Measurements from ENCODE around the gene NDNF.

The NDNF gene

DNA sequence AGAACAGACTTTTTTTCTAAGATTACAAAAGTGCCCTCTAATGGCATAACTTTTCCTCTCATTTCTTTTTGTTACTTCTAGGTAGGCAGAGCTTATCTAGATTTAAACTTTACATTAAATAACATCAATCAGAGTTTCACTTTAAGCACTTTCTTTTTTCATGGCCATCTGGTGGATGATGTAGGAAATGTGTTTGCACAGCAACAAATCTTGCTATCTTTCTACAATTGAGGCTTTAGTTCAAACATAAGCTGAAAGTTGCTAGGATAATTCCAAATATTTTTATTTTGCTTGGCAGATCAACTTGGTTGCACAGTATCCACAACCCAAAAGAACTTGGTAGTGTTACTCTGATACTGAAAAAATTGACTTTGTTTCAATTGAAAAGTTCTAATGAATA lies 22.0 kb downstream of the NDNF start (continued):
- TF ChIP-seq ZNF404 (tag by site-specific recombination; IDR thresholded peaks at IDR 0.05) (no peak), ZNF514 (tag by site-specific recombination; IDR thresholded peaks at IDR 0.05) (no peak)

GRCh38 chr4:121049072-121049599 lies 23.2 kb downstream of the NDNF start:
- 0 out of 2 replicates have a peak, but pooled peaks cover 3% of the 10 kb centered on the region for H3K4me1 ChIP-seq (ENCODE audit: control insufficient read depth, insufficient read depth, low read length)
- no peak for TF ChIP-seq TCF7L2 (IDR thresholded peaks at IDR 0.05; ENCODE audit: borderline replicate concordance, low read depth, low read length)
- no peak for TF ChIP-seq ZNF423 (tag by site-specific recombination; IDR thresholded peaks at IDR 0.05)
- TF ChIP-seq ZNF488 (tag by site-specific recombination; IDR thresholded peaks at IDR 0.05) = no peak
- no peak for TF ChIP-seq FEZF1 (tag by site-specific recombination; IDR thresholded peaks at IDR 0.05)
- no peak for TF ChIP-seq ZNF292 (tag by site-specific recombination; IDR thresholded peaks at IDR 0.05; ENCODE audit: borderline replicate concordance, low read depth)
- TF ChIP-seq ZNF140 (tag by site-specific recombination; IDR thresholded peaks at IDR 0.05) = no peak
- H3K27ac ChIP-seq (ENCODE audit: extremely low read depth, low read depth, low read length) = no peak overlapping the region
- ChIA-PET CTCF (interaction anchor here (0.9 kb wide), 1 partner anchor 90 kb away, joined by 3 read pairs; no protein-coding TSS in a partner anchor), POLR2A (no interaction called here)
- no peaks in the 10 kb centered on the region for H3K36me3 ChIP-seq (ENCODE audit: control insufficient read depth in 2 of 2, insufficient read depth in 1 of 2, low read length in 2 of 2)
- no peaks in the 10 kb centered on the region for H3K9me3 ChIP-seq (ENCODE audit: control insufficient read depth, insufficient read depth, low read depth, low read length)
- no peak overlapping the region for H3K4me3 ChIP-seq (ENCODE audit: low read depth, low read length)

- no peak overlapping the region for H3K4me3 ChIP-seq (ENCODE audit: low read depth, low read length)
- TF ChIP-seq ZNF274 (IDR thresholded peaks at IDR 0.05; ENCODE audit: low read length) = no peak
- TF ChIP-seq ZNF274 (tag by site-specific recombination; IDR thresholded peaks at IDR 0.05; ENCODE audit: borderline replicate concordance) = no peak
- no peak for TF ChIP-seq YY2 (tag by site-specific recombination; IDR thresholded peaks at IDR 0.05)
- TF ChIP-seq ZNF138 (tag by site-specific recombination; IDR thresholded peaks at IDR 0.05; ENCODE audit: borderline replicate concordance) = no peak
- TF ChIP-seq ZNF211 (tag by site-specific recombination; IDR thresholded peaks at IDR 0.05; ENCODE audit: low read depth) = no peak
- ChIA-PET CTCF (interaction anchor here (1.0 kb wide), 1 partner anchor 14 kb away, joined by 3 read pairs; no protein-coding TSS in a partner anchor), POLR2A (no interaction called here)
- no peaks in the 10 kb centered on the region for H3K9me3 ChIP-seq (ENCODE audit: control insufficient read depth, insufficient read depth, low read depth, low read length)
- no peaks in the 10 kb centered on the region for H3K36me3 ChIP-seq (ENCODE audit: control insufficient read depth in 2 of 2, insufficient read depth in 1 of 2, low read length in 2 of 2)
- 0 out of 2 replicates have a peak, but pooled peaks cover 3% of the 10 kb centered on the region for H3K4me1 ChIP-seq (ENCODE audit: control insufficient read depth, insufficient read depth, low read length)
- H3K27ac ChIP-seq (ENCODE audit: extremely low read depth, low read depth, low read length) = no peak overlapping the region
Observed at GRCh38 chr4:121048165-121048564, 24.2 kb downstream of the NDNF start.

- POLR2A ChIA-PET = no interaction called here
- H3K27ac ChIP-seq (ENCODE audit: extremely low read depth, low read depth, low read length) = no peak overlapping the region
Observed at GRCh38 chr4:121041307-121042090, 30.8 kb downstream of the NDNF start.

More at GRCh38 chr4:121041307-121042090, 30.8 kb downstream of the NDNF start:
- TF ChIP-seq PRDM10 (tag by site-specific recombination; IDR thresholded peaks at IDR 0.05) (no peak), ZNF391 (tag by site-specific recombination; IDR thresholded peaks at IDR 0.05; ENCODE audit: borderline replicate concordance, low read depth) (no peak)
- H3K9me3 ChIP-seq (ENCODE audit: control insufficient read depth, insufficient read depth, low read depth, low read length) = no peaks in the 10 kb centered on the region
- CTCF ChIA-PET = no interaction called here
- H3K36me3 ChIP-seq (ENCODE audit: control insufficient read depth in 2 of 2, insufficient read depth in 1 of 2, low read length in 2 of 2) = peaks cover 0 to 16% of the 10 kb centered on the region in 2 experiments; a peak in 2 of 3 replicates
- no peaks in the 10 kb centered on the region for H3K4me1 ChIP-seq (ENCODE audit: control insufficient read depth, insufficient read depth, low read length)
- H3K4me3 ChIP-seq (ENCODE audit: low read depth, low read length) = no peak overlapping the region

Data from HEK293 (cell line).